Breast epithelium (tissue), 4 donors: ENCODE measurements around the gene APH1B. TPM values are rescaled to one million over a fixed set of nuclear protein-coding genes. Genes with fewer than 3 reads are reported as not detected.
"Not testable (repeated sequence)": the region's sequence is repeated elsewhere in the genome, so short reads cannot be mapped to it uniquely, and the experiment has no call there.

Experiments used
- DNase-seq, 2 donors: peaks; one replicate each; pipeline ENCODE4 v3.0.0-alpha.2; 2019; ENCODE audit warnings: low spot score in 2 of 2
- H3K27ac ChIP-seq, 2 donors: fragments of 200-600 bp; sonication (generic) in 1 of 2; one replicate each; pipeline ENCODE4 v1.5.1; 2016 to 2019; ENCODE audit warnings: mild to moderate bottlenecking in 1 of 2
- H3K27me3 ChIP-seq, 2 donors: fragments of 200-600 bp; sonication (generic) in 1 of 2; one replicate each; pipeline versions ENCODE4 v1.5.1 to v1.6.0; 2017 to 2019; ENCODE audit warnings: control low read depth in 1 of 2, mild to moderate bottlenecking in 1 of 2
- H3K36me3 ChIP-seq: fragments of 200-600 bp; one replicate; pipeline ENCODE4 v1.5.1; 2019
- H3K4me1 ChIP-seq, 2 donors: fragments of 200-600 bp; sonication (generic); one replicate each; pipeline ENCODE4 v1.5.1; 2016 to 2019; ENCODE audit warnings: control low read depth in 1 of 2
- H3K4me3 ChIP-seq, 3 donors: fragments of 200-600 bp; sonication (generic); 1 replicate in 2 of 3; 2 replicates in 1 of 3; pipeline ENCODE4 v1.5.1; 2016 to 2019; ENCODE audit warnings: mild to moderate bottlenecking in 3 of 3, moderate library complexity in 2 of 3
- H3K9me3 ChIP-seq, 2 donors: fragments of 200-600 bp; sonication (generic) in 1 of 2; one replicate each; pipeline ENCODE4 v1.5.1; 2016 to 2019; ENCODE audit warnings: control low read depth in 1 of 2
- CTCF ChIP-seq, 3 donors: fragments of 450-650 bp; IDR thresholded peaks; one replicate each; pipeline ENCODE4 v1.5.1; 2016 to 2017; ENCODE audit warnings: antibody characterized with exemption in 3 of 3, mild to moderate bottlenecking in 3 of 3, moderate library complexity in 3 of 3
- POLR2A ChIP-seq: fragments of 450-650 bp; IDR thresholded peaks from one replicate; pipeline ENCODE4 v1.6.1; 2016; ENCODE audit warnings: antibody characterized with exemption, mild to moderate bottlenecking, moderate library complexity
- POLR2AphosphoS5 ChIP-seq, 3 donors: sonication (generic); formaldehyde crosslinking; IDR thresholded peaks; one replicate each; pipeline ENCODE4 v1.6.1; 2017; ENCODE audit warnings: antibody characterized with exemption in 3 of 3
- intact Hi-C: fragments of 100-400 bp; cut with DNase I; formaldehyde crosslinking; loops from one replicate; pipeline ENCODE4 v1.15.1; 2023; ENCODE audit warnings: low total_unique reads
- total RNA-seq, 3 donors: library from RNA; depleted of rRNA; stranded (reverse); fragments of >200 nt; gene quantifications; one replicate each; pipeline ENCODE4 v1.1.0, GENCODE V29; 2016

APH1B gene
- total RNA-seq, 3 donors from 2014 or later = 21.3 to 26.1 (median 25.6) TPM

GRCh38 chr15:63340353-63340752 is 62.9 kb downstream of the APH1B start:
- H3K27ac ChIP-seq = no peak overlapping the region
- H3K36me3 ChIP-seq = no peaks in the 10 kb centered on the region
- no peak for DNase-seq
- no peaks in the 10 kb centered on the region for H3K4me1 ChIP-seq
- TF ChIP-seq POLR2A (no peak), POLR2AphosphoS5 (IDR thresholded peaks at IDR 0.05) (no peak), CTCF (IDR thresholded peaks at IDR 0.05) (no peak)
- intact Hi-C loops = no loop called here
- no peak overlapping the region for H3K4me3 ChIP-seq
- H3K27me3 ChIP-seq = no peaks in the 10 kb centered on the region
- H3K9me3 ChIP-seq = no peaks in the 10 kb centered on the region

- no peaks in the 10 kb centered on the region for H3K4me1 ChIP-seq
- H3K27ac ChIP-seq = no peak overlapping the region
- DNase-seq = no peak
- no peaks in the 10 kb centered on the region for H3K9me3 ChIP-seq
- intact Hi-C loops = no loop called here
- no peak overlapping the region for H3K4me3 ChIP-seq
- H3K27me3 ChIP-seq = no peaks in the 10 kb centered on the region
- H3K36me3 ChIP-seq = no peaks in the 10 kb centered on the region
- TF ChIP-seq CTCF (IDR thresholded peaks at IDR 0.05) = no peak
- no peak for TF ChIP-seq POLR2A
- TF ChIP-seq POLR2AphosphoS5 (IDR thresholded peaks at IDR 0.05) = no peak
Measured at GRCh38 chr15:63340878-63341277, 63.5 kb downstream of the APH1B start.

GRCh38 chr15:63341898-63342297 is 64.5 kb downstream of the APH1B start:
- no peak for TF ChIP-seq POLR2A
- TF ChIP-seq POLR2AphosphoS5 (IDR thresholded peaks at IDR 0.05) = no peak
- TF ChIP-seq CTCF (IDR thresholded peaks at IDR 0.05) = no peak
- DNase-seq = no peak
- H3K4me1 ChIP-seq = peaks cover 0 to 6% of the 10 kb centered on the region in 2 donors
- H3K4me3 ChIP-seq = no peak overlapping the region
- H3K36me3 ChIP-seq = no peaks in the 10 kb centered on the region
- intact Hi-C loops = no loop called here
- no peaks in the 10 kb centered on the region for H3K27me3 ChIP-seq
- no peaks in the 10 kb centered on the region for H3K9me3 ChIP-seq
- no peak overlapping the region for H3K27ac ChIP-seq

GRCh38 chr15:63342996-63343562 is 65.7 kb downstream of the APH1B start:
- DNase-seq, H3K4me3 ChIP-seq, H3K27me3 ChIP-seq, H3K9me3 ChIP-seq, intact Hi-C loops, H3K36me3 ChIP-seq, H3K27ac ChIP-seq: not testable (repeated sequence)
- peaks cover 0 to 14% of the 10 kb centered on the region in 2 donors for H3K4me1 ChIP-seq

- Histone ChIP-seq H3K9me3 (no peaks in the 10 kb centered on the region), H3K27me3 (no peaks in the 10 kb centered on the region), H3K4me3 (no peak overlapping the region), H3K27ac (no peak overlapping the region), H3K4me1 (peaks cover 0 to 15% of the 10 kb centered on the region in 2 donors), H3K36me3 (no peaks in the 10 kb centered on the region)
- DNase-seq = no peak
- intact Hi-C loops = no loop called here
- no peak for TF ChIP-seq CTCF (IDR thresholded peaks at IDR 0.05)
- TF ChIP-seq POLR2AphosphoS5 (IDR thresholded peaks at IDR 0.05) = no peak
- TF ChIP-seq POLR2A = no peak
Measured at GRCh38 chr15:63344731-63345390, 67.5 kb downstream of the APH1B start.
